ENCODE measurements around the gene MLPH. TPM values are rescaled to one million over a fixed set of nuclear protein-coding genes. Genes with fewer than 3 reads are reported as not detected.

MLPH gene
- total RNA-seq (100 to 1,000 TPM; 154 to 295 TPM), polyA plus RNA-seq (100 to 1,000 TPM in 1 of 2 donors, 10 to 100 TPM in 1; 71.0 to 230 TPM)
- long read RNA-seq, donor 1, result 0 reads
- long read RNA-seq, donor 2, result 0 reads
- long read RNA-seq, donor 3, result 0 reads
- long read RNA-seq, donor 4, result 0 reads
- long read RNA-seq, donor 5, result 0 reads

- Histone ChIP-seq H3K4me3 (peak within 1 kb of the TSS; percentile 52), H3K27ac (ENCODE audit: low read depth in 1 of 2, low read length in 1 of 2) (peak within 1 kb of the TSS; percentile 43 to 92), H3K36me3 (ENCODE audit: control insufficient read depth in 4 of 4, insufficient read depth in 4 of 4, low read length in 4 of 4) (no peaks in the 10 kb centered on the region), H3K4me1 (ENCODE audit: control insufficient read depth in 5 of 5, insufficient read depth in 5 of 5, low read length in 5 of 5) (peaks cover 4 to 25% (median 6%) of the 10 kb centered on the region in 5 donors), H3K9me3 (ENCODE audit: control insufficient read depth in 4 of 4, insufficient read depth in 3 of 4, low read length in 3 of 4) (peaks cover 0 to 10% (median 4%) of the 10 kb centered on the region in 4 donors), H3K27me3 (ENCODE audit: control insufficient read depth in 3 of 3, insufficient read depth in 3 of 3, low read length in 2 of 3) (peaks cover 0 to 34% (median 28%) of the 10 kb centered on the region in 3 donors), H3K9ac (ENCODE audit: insufficient read depth in 1 of 2, low read length in 2 of 2) (no peak within 1 kb of the TSS)
- TF ChIP-seq CTCF (IDR thresholded peaks at IDR 0.05; ENCODE audit: control extremely low read depth, extremely low read depth), result no peak
- ATAC-seq (ENCODE audit: insufficient read depth, low FRiP score) (peak; percentile 63), DNase-seq (peak in 1 of 3 donors; percentile 31)
- WGBS, 2 donors, result 1 to 3% methylated on average over 43 to 63 of the region's 63 CpGs
Observed at GRCh38 chr2:237486819-237487448, at the start of gene MLPH. MLPH (plus strand) TSS chr2:237487251; CDS start chr2:237493427, 6,176 bp downstream.

GRCh38 chr2:237437566-237437965, 49.5 kb upstream of the MLPH start:
- DNase-seq, result no peak
- Histone ChIP-seq H3K9ac (ENCODE audit: insufficient read depth in 1 of 2, low read length in 2 of 2) (no peak overlapping the region), H3K9me3 (ENCODE audit: control insufficient read depth in 4 of 4, insufficient read depth in 3 of 4, low read length in 3 of 4) (no peaks in the 10 kb centered on the region), H3K4me1 (ENCODE audit: control insufficient read depth in 5 of 5, insufficient read depth in 5 of 5, low read length in 5 of 5) (peaks cover 0 to 53% (median 16%) of the 10 kb centered on the region in 5 donors), H3K27ac (ENCODE audit: low read depth in 1 of 2, low read length in 1 of 2) (no peak overlapping the region), H3K27me3 (ENCODE audit: control insufficient read depth in 3 of 3, insufficient read depth in 3 of 3, low read length in 2 of 3) (no peaks in the 10 kb centered on the region), H3K4me3 (no peak overlapping the region), H3K36me3 (ENCODE audit: control insufficient read depth in 4 of 4, insufficient read depth in 4 of 4, low read length in 4 of 4) (no peaks in the 10 kb centered on the region)
- TF ChIP-seq CTCF (IDR thresholded peaks at IDR 0.05; ENCODE audit: control extremely low read depth, extremely low read depth), result no peak
- 83 to 85% methylated on average over 5 of the region's 5 CpGs for WGBS, 2 donors
- ATAC-seq (ENCODE audit: insufficient read depth, low FRiP score), result no peak

- H3K27ac ChIP-seq (ENCODE audit: low read depth in 1 of 2, low read length in 1 of 2), result no peak overlapping the region
- DNase-seq, result peak in 2 of 3 donors; percentile 47 to 66
- H3K9ac ChIP-seq (ENCODE audit: insufficient read depth in 1 of 2, low read length in 2 of 2), result no peak overlapping the region
- no peak for TF ChIP-seq CTCF (IDR thresholded peaks at IDR 0.05; ENCODE audit: control extremely low read depth, extremely low read depth)
- ATAC-seq (ENCODE audit: insufficient read depth, low FRiP score), result no peak
- 55 to 64% methylated on average over 8 of the region's 8 CpGs for WGBS, 2 donors
- H3K9me3 ChIP-seq (ENCODE audit: control insufficient read depth in 4 of 4, insufficient read depth in 3 of 4, low read length in 3 of 4), result no peaks in the 10 kb centered on the region
- peaks cover 0 to 58% (median 15%) of the 10 kb centered on the region in 5 donors for H3K4me1 ChIP-seq (ENCODE audit: control insufficient read depth in 5 of 5, insufficient read depth in 5 of 5, low read length in 5 of 5)
- H3K36me3 ChIP-seq (ENCODE audit: control insufficient read depth in 4 of 4, insufficient read depth in 4 of 4, low read length in 4 of 4), result no peaks in the 10 kb centered on the region
- H3K27me3 ChIP-seq (ENCODE audit: control insufficient read depth in 3 of 3, insufficient read depth in 3 of 3, low read length in 2 of 3), result no peaks in the 10 kb centered on the region
- no peak overlapping the region for H3K4me3 ChIP-seq
Observed at GRCh38 chr2:237438080-237438940, 48.7 kb upstream of the MLPH start.

Measured in lung (tissue), 16 donors.